Subcutaneous adipose tissue (tissue), 4 donors: ENCODE measurements around the gene SPATA2L. TPM values are rescaled to one million over a fixed set of nuclear protein-coding genes. Genes with fewer than 3 reads are reported as not detected.

Experiments used
- CTCF ChIP-seq: fragments of 450-650 bp; IDR thresholded peaks from one replicate; pipeline ENCODE4 v1.5.1; 2016; ENCODE audit warnings: low read depth, mild to moderate bottlenecking, control low read depth, antibody characterized with exemption, moderate library complexity
- total RNA-seq, 4 donors: library from RNA; depleted of rRNA; stranded (reverse); fragments of >200 nt; gene quantifications; one replicate each; pipeline ENCODE4 v1.1.0, GENCODE V29; 2016

SPATA2L gene
- total RNA-seq, 4 donors from 2014 or later = 7.7 to 10.7 (median 9.4) TPM

GRCh38 chr16:89689142-89689541, 12.4 kb downstream of the SPATA2L start:
- TF ChIP-seq CTCF = no peak

DNA sequence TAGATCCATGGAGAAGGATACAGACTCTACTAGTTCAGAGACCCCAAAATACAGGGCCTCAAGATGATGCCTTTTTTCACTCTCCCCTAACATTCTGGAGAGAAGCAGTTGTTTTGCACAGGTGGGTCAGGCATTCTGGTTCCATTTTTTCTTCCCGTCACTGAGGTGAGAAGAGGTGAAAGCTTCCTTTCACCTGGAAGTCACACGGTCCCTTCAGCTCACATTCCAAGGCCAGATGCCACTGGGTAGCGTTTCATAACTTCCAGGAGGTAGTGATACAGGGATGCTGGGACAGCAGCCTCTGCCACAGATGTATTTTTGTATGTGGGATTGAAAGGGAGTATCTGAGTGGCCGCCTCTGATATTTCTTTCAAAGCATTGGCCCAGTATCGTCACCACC, 13.1 kb downstream of the SPATA2L start:
- no peak for TF ChIP-seq CTCF

GRCh38 chr16:89687092-89687940, 14.2 kb downstream of the SPATA2L start:
- no peak for TF ChIP-seq CTCF

DNA sequence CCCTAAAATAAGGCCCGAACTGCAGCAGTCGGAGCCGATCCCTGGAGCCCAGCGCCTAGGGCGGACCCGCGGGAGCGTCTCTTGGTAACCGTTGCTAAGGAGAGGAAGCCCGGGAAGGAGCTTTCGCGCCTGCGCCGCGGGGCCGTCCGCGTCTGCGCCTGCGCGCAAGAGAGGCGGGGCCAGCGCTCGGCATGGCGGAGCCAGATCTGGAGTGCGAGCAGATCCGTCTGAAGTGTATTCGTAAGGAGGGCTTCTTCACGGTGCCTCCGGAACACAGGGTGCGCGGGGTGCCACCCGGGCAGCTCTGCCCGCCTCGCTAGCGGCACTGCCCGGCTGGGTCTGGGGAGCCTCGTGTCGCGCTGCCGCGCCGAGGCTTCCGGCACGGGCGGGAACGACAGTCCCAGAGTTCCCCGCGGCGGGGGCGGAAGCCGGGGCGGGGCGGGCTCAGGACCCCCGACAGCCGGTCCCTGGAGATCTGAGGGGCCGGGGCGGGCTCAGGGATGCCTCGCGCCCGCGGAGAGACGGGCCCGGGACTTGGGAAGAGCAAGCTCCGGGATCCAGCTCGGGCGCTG, 14.9 kb downstream of the SPATA2L start, which contains the start of gene CDK10:
CDK10 (plus strand) TSS at position 170 of the 572 bp plus-strand sequence; CDS start at position 192, 22 bp downstream.
- TF ChIP-seq CTCF = no peak

GRCh38 chr16:89685916-89686315, 15.6 kb downstream of the SPATA2L start:
- TF ChIP-seq CTCF = no peak

DNA sequence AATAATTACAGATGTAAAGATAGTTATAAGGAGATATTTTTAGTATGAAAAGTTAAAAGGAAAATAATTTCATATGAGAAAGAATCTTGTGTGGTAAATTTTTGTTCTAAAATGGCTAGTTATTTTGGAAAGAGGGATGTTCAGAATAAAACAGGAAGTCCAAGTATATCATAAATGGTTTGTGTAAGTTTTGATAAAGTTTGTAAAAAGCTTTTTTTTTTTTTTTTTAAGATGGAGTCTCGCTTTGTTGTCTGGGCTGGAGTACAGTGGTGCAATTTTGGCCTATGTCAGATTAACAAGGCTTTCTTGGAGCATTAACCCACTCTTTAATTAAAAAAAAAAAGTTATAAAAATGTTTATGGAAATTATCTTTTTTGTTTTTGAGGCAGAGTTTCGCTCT, 23.2 kb downstream of the SPATA2L start:
- no peak for TF ChIP-seq CTCF

DNA sequence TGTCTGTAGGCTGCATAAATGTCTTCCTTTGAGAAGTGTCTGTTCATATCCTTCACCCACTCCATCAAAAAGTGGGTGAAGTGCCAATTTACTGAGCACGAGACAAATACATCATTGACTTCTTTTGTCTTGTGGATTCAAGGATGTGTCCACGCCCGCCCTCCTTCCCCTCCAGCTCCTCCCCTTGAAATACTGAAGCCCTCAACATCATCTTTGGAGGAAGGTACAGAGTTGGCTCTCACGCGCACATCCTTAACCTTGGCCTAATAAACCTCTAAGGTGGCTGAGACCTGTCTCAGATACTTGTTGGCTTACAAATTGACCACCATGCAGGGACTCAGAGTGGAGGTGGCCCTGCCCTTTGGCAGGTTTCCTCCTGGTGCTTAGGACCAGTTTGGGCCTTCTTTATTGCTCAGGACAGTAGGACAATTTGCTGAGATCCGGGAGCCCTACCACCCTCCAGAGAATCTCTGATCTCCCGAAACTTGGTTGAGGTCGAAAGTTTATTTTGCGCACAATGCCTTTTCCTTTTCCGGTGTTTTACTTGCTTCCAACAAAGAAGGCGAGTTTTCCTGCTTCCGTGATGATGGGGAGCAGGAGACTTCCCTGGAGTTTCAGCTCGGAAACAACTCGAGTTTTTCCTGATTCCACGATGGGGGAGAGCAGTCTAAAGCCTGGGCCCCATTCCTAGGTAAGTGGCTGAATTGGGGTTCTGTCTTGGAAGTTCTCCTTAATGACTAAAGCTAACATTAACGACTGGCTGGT, 29.1 kb downstream of the SPATA2L start:
- no peak for TF ChIP-seq CTCF
